ENCODE data around the gene TMEM181.
"Not testable (repeated sequence)": the region's sequence is repeated elsewhere in the genome, so short reads cannot be mapped to it uniquely, and the experiment has no call there.

TMEM181 gene

DNA sequence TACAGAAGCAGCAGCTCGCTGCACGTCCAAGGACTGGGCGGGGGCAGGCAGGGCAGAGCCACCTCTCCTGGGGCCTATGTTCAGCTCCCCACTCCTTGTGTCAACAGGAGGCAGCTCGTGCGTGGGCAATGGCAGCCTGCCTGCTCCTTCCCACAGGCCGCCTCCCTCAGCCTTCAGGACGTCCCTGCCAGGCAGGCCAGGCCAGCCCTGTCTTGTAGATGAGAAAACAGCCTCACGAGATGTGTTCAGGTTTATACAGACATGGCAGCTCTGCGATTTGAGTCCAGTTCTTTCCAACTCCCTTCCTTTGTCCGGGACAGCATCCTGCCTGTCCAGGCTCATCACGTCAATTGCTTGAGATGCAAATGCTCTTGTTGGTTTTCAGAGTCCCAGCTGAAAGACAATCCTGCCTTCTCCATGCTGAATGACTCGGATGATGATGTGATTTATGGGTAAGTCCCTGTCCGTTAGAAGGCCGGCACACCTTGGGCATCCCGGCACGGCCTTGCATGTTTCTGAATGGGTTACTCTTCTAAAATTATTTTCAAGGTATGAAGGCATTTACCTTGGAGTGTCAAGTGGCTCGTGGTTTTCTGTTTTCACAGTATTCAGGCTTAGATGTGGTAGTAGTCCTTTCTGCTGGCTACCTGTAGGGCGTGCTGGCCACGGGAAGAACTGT lies 71.2 kb downstream of the TMEM181 start:
- Histone ChIP-seq H3K27ac (peak overlapping the region; percentile 91), H3K36me3 (replicated peaks) (peaks cover 41% of the 10 kb centered on the region), H3K27me3 (replicated peaks) (no peaks in the 10 kb centered on the region), H3K4me3 (ENCODE audit: low read depth, low read length) (no peak overlapping the region)
- in situ Hi-C loops (cut with HindIII; ENCODE audit: low pct_ligation_motif_present, low sequenced_read_pairs) = no loop called here
- TF ChIP-seq, protein P1, sequence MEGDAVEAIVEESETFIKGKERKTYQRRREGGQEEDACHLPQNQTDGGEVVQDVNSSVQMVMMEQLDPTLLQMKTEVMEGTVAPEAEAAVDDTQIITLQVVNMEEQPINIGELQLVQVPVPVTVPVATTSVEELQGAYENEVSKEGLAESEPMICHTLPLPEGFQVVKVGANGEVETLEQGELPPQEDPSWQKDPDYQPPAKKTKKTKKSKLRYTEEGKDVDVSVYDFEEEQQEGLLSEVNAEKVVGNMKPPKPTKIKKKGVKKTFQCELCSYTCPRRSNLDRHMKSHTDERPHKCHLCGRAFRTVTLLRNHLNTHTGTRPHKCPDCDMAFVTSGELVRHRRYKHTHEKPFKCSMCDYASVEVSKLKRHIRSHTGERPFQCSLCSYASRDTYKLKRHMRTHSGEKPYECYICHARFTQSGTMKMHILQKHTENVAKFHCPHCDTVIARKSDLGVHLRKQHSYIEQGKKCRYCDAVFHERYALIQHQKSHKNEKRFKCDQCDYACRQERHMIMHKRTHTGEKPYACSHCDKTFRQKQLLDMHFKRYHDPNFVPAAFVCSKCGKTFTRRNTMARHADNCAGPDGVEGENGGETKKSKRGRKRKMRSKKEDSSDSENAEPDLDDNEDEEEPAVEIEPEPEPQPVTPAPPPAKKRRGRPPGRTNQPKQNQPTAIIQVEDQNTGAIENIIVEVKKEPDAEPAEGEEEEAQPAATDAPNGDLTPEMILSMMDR (IDR thresholded peaks at IDR 0.05; ENCODE audit: low read depth, low read length, missing control alignments) = no peak
- DNase-seq = peak; percentile 39

DNA sequence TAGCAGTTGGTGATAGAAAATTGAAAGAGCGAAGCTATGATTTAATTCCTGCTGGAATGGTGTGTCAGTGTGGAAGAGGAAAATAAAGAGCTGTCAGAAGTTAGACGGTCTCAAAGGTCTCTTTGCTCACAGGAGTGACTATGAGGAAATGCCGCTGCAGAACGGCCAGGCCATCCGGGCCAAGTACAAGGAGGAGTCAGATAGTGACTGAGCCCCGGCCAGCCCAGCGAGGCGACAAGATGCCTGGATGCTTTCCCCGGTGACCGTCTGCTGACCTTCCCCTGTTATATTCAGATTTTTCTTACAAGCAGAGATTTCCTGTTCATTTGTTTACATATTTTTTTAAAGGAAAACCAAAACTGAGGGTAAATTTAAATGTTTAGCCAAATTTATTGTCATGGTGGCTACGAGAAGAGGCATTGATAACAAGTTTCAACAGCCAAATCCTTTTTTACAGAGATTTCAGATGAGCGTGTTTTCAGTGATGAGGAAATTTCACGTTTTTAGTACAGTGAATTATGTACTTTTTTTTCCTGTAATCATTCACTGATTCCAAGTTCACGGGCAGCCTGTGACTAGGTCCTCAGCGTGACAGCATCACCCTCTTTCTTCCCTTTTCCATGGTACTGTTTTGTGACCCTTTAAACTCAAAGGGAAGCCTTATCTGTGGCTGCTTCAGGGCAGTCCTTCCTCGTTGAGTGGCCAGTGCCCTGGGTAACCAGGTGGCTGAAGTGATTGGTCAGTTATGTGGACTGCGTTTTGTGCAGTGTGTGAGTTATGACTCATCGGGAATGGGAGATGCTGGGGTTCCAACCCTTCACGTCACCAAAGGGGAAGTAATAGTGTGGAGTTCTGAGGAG lies 72.0 kb downstream of the TMEM181 start:
- Histone ChIP-seq H3K4me3 (ENCODE audit: low read depth, low read length) (no peak overlapping the region), H3K36me3 (replicated peaks) (peaks cover 40% of the 10 kb centered on the region), H3K27me3 (replicated peaks) (no peaks in the 10 kb centered on the region), H3K27ac (peak overlapping the region; percentile 91)
- in situ Hi-C loops (cut with HindIII; ENCODE audit: low pct_ligation_motif_present, low sequenced_read_pairs) = no loop called here
- peak; percentile 96 for DNase-seq
- TF ChIP-seq, protein P1 (IDR thresholded peaks at IDR 0.05; ENCODE audit: low read depth, low read length, missing control alignments) = no peak

DNA sequence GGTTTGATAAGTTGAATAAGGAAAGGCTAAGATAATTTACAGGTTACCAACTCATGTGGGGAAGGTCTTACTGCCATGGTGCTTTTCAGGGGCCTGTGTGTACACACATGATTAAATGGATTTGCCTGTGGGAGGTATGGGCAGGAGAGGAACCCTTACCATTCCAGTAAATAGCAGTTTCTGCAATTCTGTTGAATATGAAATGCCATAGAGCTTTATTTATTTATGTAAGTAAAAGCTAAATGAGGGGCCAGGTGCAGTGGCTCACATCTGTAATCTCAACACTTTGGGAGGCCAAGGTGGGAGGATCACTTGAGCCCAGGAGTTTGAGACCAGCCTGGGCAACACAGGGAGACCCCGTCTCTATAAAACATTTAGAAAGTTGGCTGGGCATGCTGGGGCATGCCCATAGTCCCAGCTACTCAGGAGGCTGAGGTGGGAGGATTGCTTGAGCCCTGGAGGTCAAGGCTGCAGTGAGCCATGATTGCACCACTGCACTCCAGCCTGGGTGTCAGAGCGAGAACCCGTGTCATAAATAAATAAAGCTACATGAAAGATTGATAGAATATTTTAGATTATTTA lies 72.7 kb downstream of the TMEM181 start:
- in situ Hi-C loops (cut with HindIII; ENCODE audit: low pct_ligation_motif_present, low sequenced_read_pairs); H3K4me3 ChIP-seq (ENCODE audit: low read depth, low read length); H3K27me3 ChIP-seq (replicated peaks); DNase-seq: not testable (repeated sequence)
- peak overlapping the region; percentile 91 for H3K27ac ChIP-seq
- H3K36me3 ChIP-seq (replicated peaks) = peaks cover 43% of the 10 kb centered on the region

- Histone ChIP-seq H3K27ac (peak overlapping the region; percentile 91), H3K4me3 (ENCODE audit: low read depth, low read length) (no peak overlapping the region), H3K27me3 (replicated peaks) (no peaks in the 10 kb centered on the region), H3K36me3 (replicated peaks) (peaks cover 44% of the 10 kb centered on the region)
- TF ChIP-seq, protein P1 (IDR thresholded peaks at IDR 0.05; ENCODE audit: low read depth, low read length, missing control alignments) = no peak
- in situ Hi-C loops (cut with HindIII; ENCODE audit: low pct_ligation_motif_present, low sequenced_read_pairs) = no loop called here
- no peak for DNase-seq
These were observed 73.2 kb downstream of the TMEM181 start for GRCh38 chr6:158633127-158633526.

GRCh38 chr6:158634695-158635426 lies 75.0 kb downstream of the TMEM181 start:
- TF ChIP-seq, protein P1 (IDR thresholded peaks at IDR 0.05; ENCODE audit: low read depth, low read length, missing control alignments) = no peak
- Histone ChIP-seq H3K4me3 (ENCODE audit: low read depth, low read length) (no peak overlapping the region), H3K27me3 (replicated peaks) (no peaks in the 10 kb centered on the region), H3K36me3 (replicated peaks) (peaks cover 34% of the 10 kb centered on the region), H3K27ac (no peak overlapping the region)
- DNase-seq = no peak
- in situ Hi-C loops (cut with HindIII; ENCODE audit: low pct_ligation_motif_present, low sequenced_read_pairs) = no loop called here

All from brain microvascular endothelial cell (primary cell).